GM18870 (cell line): ENCODE results near the gene TBC1D22A.

ENCODE experiments used
- ATAC-seq: cut with Tn5 transposase; IDR thresholded peaks from one replicate; pipeline ENCODE4 v1.9.1; 2021; ENCODE audit warnings: moderate library complexity; ENCODE audit not compliant: unreplicated experiment

Gene TBC1D22A

DNA sequence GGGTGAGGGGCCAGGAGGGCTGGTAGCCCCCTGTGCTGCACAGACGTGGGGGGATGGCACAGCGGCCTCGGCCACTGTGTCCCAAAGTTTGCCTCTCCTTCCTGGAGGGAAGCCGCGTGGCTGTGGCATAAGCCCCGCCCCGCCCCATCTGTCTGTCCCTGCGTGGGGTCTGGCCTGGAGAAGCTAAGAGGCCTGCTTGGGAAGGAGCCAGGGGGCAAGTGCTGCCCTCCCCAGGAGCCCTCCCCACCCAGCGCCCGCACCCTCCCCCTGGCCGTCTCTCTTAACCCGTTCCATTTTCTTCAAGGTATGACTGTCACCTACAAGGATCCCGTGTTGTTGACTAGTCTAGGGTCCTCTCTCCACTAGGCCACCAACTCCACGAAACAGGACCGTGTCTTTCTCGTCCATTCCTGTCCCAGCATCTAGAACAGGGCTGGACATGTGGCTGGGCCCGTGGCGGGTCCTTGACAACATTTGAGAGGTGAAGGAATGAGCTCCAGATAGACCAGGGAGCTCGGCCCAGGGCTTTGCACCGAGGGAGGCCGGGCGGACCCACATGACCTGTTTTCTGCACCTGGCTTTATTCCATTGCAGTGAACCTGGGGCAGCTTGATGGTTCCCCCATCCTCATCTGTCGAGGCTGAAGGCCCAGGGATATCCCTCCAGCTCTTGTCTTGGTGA, 428.0 kb downstream of the TBC1D22A start:
- ATAC-seq, result no peak

- ATAC-seq, result no peak
Observed at GRCh38 chr22:47190957-47191670, 428.7 kb downstream of the TBC1D22A start.

GRCh38 chr22:47191671-47192650, 429.5 kb downstream of the TBC1D22A start:
- ATAC-seq, result no peak

- no peak for ATAC-seq
Observed at GRCh38 chr22:47192651-47193437, 430.4 kb downstream of the TBC1D22A start.

- no peak for ATAC-seq
Observed at GRCh38 chr22:47193606-47194329, 431.3 kb downstream of the TBC1D22A start.

DNA sequence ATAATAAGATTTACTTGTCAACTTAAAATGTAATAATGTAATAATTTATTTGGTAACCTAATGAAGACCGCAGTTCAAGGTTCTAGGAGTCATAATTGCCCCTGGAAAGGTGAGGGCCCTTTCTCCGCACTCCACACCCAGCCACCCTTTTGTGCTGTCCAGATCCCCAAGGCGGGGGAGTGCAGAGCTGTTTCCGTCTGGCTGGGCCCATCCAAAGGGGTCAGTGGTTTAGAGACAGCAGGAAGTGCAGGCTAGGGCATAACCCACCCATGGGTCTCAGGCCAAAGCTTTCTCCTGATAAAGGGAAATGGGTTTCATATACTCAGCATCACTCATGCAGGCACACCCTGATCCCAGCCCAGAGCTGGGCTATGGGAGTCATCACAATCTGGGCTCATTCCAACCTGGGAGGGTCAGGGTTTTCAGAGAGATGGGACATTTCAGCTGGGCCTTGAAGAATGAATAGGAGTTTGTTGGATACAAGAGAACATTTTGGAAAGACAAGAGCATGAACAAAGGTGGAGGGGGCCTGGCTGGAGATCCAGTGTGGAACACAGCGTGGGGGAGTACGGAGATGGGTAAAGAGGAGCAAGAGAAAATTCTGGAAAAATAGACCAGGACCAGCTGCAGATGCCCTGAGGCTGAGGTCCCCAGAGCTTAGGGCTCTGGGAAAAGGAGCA, 432.2 kb downstream of the TBC1D22A start:
- no peak for ATAC-seq

- ATAC-seq, result no peak
Observed at GRCh38 chr22:47195156-47195483, 432.7 kb downstream of the TBC1D22A start.

- no peak for ATAC-seq
Observed at GRCh38 chr22:47195484-47196165, 433.2 kb downstream of the TBC1D22A start.

DNA sequence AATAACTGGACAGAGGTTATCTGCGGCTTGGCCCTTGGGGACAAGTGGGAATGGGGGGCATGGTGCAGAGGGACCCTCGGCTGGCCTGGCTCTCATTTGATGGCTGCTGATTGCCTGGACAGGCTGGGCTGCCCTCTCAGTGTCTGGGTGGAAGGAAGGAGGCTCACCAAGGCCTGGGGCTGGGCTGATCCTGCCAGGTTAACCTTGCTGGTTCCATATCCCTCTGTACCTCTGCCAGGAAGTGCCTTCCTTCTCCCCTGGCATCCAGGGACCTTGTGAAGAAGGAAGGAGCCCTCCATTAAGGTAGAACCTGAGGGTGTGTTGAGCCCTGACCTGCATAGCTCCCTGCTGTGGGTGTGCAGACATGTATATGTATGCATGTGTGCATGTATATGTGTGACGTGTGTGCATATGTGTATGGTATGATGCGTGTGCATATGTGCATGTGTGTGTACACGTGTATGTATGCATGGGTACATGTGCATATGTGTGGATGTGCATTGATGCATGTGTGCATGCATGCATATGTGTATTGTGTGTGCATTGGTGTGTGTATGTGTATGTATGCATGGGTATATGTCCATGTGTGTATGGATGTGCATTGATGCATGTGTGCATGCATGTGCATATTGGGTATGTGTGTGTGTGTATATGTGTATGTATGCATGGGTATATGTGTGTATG, 433.9 kb downstream of the TBC1D22A start:
- no peak for ATAC-seq

- no peak for ATAC-seq
Observed at GRCh38 chr22:47196881-47197772, 434.7 kb downstream of the TBC1D22A start.

DNA sequence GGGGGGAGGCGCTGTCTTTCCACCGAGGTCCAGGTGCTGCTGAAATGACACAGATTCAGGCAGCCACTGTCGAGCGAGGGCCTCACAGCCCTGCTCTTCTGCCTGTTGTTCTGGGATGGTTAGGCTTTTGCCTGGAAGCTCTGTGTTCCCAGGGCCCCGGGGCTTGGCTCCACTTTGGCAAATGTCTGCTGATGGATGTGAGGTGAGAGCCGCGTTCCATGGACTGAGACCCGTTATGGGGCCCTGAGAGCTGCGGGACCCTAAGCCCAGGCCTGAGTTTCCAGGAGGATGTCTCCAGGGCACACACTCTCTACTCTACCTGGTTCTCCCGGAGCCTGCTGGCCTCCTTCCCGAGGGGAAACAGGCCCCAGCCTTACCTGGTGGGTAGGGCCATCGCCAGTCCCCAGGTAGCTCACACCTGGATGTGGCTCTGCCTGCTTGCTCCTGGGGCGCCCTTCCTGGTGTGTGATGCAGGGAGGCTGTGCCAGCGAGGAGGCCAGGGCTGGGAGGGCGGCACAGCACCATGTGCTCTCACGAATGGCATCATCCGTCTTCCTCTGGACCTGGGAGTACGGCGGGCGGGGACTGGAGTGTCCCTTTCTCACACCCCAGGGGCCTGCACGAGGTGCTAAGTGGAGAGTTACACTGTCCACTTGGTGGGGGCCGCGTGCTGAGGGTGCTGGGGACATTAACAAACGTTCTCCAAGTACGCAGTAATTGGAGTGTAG, 435.5 kb downstream of the TBC1D22A start:
- no peak for ATAC-seq

DNA sequence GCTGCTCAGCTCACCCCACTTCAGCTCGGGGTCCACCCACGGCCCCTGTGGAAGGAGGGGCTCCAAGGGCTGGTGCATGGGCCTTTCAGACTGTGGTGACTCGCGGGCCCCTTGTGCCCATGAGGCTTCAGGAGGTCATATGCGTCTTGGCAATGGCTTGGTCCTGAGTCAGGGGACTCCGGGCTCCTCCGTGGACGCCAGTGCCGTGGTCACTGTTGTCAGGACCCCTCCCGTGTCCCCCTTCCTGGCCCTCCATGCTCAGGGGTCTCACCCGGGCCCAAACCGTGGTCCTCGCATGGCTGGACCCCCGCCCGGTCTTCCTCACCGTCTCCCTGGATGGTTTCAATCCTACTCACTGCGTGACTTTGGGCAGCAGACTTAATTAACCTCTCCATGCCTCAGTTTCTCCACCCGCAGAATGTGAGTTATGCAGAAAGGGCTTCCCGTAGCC, 436.4 kb downstream of the TBC1D22A start:
- no peak for ATAC-seq

- ATAC-seq, result no peak
Observed at GRCh38 chr22:47199261-47199978, 437.0 kb downstream of the TBC1D22A start.

- ATAC-seq, result no peak
Observed at GRCh38 chr22:47199979-47200272, 437.5 kb downstream of the TBC1D22A start.

DNA sequence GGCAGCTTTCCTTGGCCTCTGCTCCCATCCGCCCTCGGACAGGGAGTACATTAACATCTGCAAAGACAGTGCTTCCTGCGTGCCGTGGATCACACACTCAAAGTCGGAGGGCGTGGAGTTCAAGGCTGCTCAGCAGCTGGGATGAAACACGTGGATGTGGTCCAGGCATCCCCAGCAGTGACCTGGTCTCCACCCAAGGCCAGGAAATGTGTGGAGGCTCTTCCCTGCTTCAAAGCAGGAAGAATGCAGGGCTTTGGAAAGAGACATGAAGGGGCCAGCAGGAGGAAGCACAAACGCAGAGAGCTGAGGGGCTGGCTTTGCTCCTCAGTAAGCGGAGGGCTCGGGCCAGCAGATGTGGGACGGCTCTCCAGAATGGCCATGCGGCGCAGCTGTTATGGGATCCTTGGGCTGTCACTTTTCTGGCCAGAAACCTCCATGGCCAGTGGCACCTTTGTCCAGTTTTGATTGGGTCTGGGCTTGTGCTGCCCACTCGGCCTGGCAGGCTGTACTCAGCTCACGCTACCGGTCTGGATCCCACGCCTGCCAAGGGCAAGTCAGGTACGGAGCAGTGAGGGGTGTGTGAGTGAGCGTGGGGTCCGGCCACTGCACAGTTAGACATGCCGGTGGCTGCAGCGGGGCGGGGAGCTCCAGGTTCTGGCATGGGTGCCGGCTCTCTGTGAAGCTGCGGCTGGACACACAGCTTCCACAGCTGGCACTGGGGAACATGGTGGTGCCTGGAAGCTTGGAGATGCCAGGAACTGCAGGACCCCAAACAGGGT, 438.0 kb downstream of the TBC1D22A start:
- no peak for ATAC-seq
